Panc1 (cell line): ENCODE data around the gene FAM151B.

ENCODE experiments used
- POLR2AphosphoS5 ChIP-seq: IDR thresholded peaks from 2 replicates; pipeline ENCODE4 v1.6.1; 2012; ENCODE audit warnings: mild to moderate bottlenecking, low read depth, low read length, moderate library complexity
- REST ChIP-seq, 2 experiments: IDR thresholded peaks; 2 replicates each; pipeline ENCODE4 v1.6.1; 2011 to 2012; ENCODE audit warnings: low read depth in 2 of 2, control low read depth in 1 of 2, low read length in 1 of 2, mild to moderate bottlenecking in 1 of 2, moderate library complexity in 1 of 2; ENCODE audit not compliant: insufficient read depth in 1 of 2
- SIN3A ChIP-seq: IDR thresholded peaks from 2 replicates; pipeline ENCODE4 v1.6.1; 2012; ENCODE audit warnings: low read depth, mild to moderate bottlenecking, low read length, moderate library complexity, borderline replicate concordance; ENCODE audit not compliant: insufficient read depth
- TF ChIP-seq, protein P1 (sequence below): fragments of 450-650 bp; IDR thresholded peaks from 2 replicates; pipeline ENCODE4 v1.5.1; 2017; ENCODE audit warnings: mild to moderate bottlenecking

DNA sequence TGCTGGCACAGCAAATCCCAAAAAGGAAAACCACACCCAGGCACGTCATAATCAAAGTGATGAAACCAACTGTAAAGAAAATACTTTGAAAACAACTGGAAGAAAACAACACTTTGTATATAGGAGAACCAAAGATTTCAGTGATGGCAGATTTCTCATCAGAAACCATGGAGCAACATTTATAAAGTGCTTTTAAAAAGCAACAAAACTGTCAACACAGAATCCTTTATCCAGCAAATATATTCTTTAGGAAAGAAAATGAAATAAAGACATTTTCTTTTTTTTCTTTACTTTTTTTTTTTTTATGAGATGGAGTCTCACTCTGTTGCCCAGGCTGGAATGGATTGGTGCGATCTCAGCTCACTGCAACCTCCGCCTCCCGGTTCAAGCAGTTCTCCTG, 5.3 kb upstream of the FAM151B start:
- TF ChIP-seq, protein P1, sequence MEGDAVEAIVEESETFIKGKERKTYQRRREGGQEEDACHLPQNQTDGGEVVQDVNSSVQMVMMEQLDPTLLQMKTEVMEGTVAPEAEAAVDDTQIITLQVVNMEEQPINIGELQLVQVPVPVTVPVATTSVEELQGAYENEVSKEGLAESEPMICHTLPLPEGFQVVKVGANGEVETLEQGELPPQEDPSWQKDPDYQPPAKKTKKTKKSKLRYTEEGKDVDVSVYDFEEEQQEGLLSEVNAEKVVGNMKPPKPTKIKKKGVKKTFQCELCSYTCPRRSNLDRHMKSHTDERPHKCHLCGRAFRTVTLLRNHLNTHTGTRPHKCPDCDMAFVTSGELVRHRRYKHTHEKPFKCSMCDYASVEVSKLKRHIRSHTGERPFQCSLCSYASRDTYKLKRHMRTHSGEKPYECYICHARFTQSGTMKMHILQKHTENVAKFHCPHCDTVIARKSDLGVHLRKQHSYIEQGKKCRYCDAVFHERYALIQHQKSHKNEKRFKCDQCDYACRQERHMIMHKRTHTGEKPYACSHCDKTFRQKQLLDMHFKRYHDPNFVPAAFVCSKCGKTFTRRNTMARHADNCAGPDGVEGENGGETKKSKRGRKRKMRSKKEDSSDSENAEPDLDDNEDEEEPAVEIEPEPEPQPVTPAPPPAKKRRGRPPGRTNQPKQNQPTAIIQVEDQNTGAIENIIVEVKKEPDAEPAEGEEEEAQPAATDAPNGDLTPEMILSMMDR, result no peak
- TF ChIP-seq SIN3A (no peak), REST (IDR thresholded peaks at IDR 0.05; ENCODE audit: insufficient read depth in 1 of 2, low read depth in 2 of 2, low read length in 1 of 2) (no peak), POLR2AphosphoS5 (no peak)
